Ovary (tissue), 9 donors: ENCODE measurements around the gene ATG2B. TPM values are rescaled to one million over a fixed set of nuclear protein-coding genes. Genes with fewer than 3 reads are reported as not detected.
A peak's percentile ranks its signal among the peaks of the same experiment; 100 is the strongest.

ENCODE experiments used
- DNase-seq, 5 donors: peaks; one replicate each; pipeline ENCODE4 v3.0.0-alpha.2; 2019 to 2020
- H3K27ac ChIP-seq, 2 donors: fragments of 200-600 bp; one replicate each; pipeline versions ENCODE4 v1.5.1 to v1.8.0; 2019 to 2022
- H3K27me3 ChIP-seq: fragments of 200-600 bp; one replicate; pipeline ENCODE4 v1.8.0; 2022
- H3K36me3 ChIP-seq: fragments of 200-600 bp; sonication (generic); one replicate; pipeline ENCODE4 v1.5.1; 2019
- H3K4me1 ChIP-seq: one replicate; pipeline ENCODE4 v1.8.1; 2013; ENCODE audit warnings: mild to moderate bottlenecking, moderate library complexity; ENCODE audit not compliant: insufficient read depth
- H3K4me3 ChIP-seq: fragments of 200-600 bp; sonication (generic); one replicate; pipeline ENCODE4 v1.5.1; 2017
- H3K9me3 ChIP-seq, 2 donors: fragments of 200-600 bp in 1 of 2; sonication (generic) in 1 of 2; one replicate each; pipeline versions ENCODE4 v1.5.1 to v1.8.1; 2013 to 2019; ENCODE audit warnings: mild to moderate bottlenecking in 1 of 2, moderate library complexity in 1 of 2
- CTCF ChIP-seq, 3 donors: fragments of 450-650 bp in 2 of 3; fragments of 200-600 bp in 1 of 3; IDR thresholded peaks; one replicate each; pipeline versions ENCODE4 v1.5.1 to v1.8.0; 2016 to 2022; ENCODE audit warnings: antibody characterized with exemption in 3 of 3, mild to moderate bottlenecking in 1 of 3
- EP300 ChIP-seq: sonication (generic); formaldehyde crosslinking; IDR thresholded peaks from one replicate; pipeline ENCODE4 v1.6.1; 2017; ENCODE audit warnings: antibody characterized with exemption
- POLR2A ChIP-seq: fragments of 450-650 bp; IDR thresholded peaks from one replicate; pipeline ENCODE4 v1.6.1; 2017; ENCODE audit warnings: antibody characterized with exemption, mild to moderate bottlenecking, moderate library complexity
- WGBS, 3 donors: extraction: QIAGEN DNeasy Blood & Tissue Kit in 1 of 3; methylation state at CpG; one replicate each; pipeline versions ENCODE4 v1.1.5 to v1.1.7; 2013 to 2017; 5-methylcytosine and 5-hydroxymethylcytosine counted together
- intact Hi-C, 4 donors: fragments of 100-400 bp; cut with DNase I; formaldehyde crosslinking; loops; one replicate each; pipeline versions ENCODE4 v1.11.0 to v1.15.1; 2022 to 2023
- polyA plus RNA-seq, 2 donors: library from polyadenylated mRNA; stranded (reverse); fragments of 200-250 nt in 1 of 2; fragments of 350-450 nt in 1 of 2; fragmentation: Illumina TruSeq in 1 of 2; extraction: RNeasy Lipid Tissue Mini Kit (QIAGEN cat#74804) in 1 of 2; gene quantifications; one replicate each; pipeline ENCODE4 v1.2.3, GENCODE V29; 2013 to 2014
- total RNA-seq, 7 donors: library from RNA; depleted of rRNA in 2 of 7; stranded (reverse); fragments of >200 nt in 2 of 7; fragmentation: NEBNext Ultra II Directional in 3 of 7; extraction: Animal tissue kit (Norgen Biotek cat#: 25700) in 3 of 7; gene quantifications; one replicate each; pipeline versions ENCODE4 v1.1.0 to v1.2.4, GENCODE V29; 2016 to 2023
- donor health status: DM: no; HTN: no; CAD: no; lungs with moderate emphysema.
- donor health status: DM: no; HTN: no; CAD: no.
- donor health status: Bipolar disorder and iron deficiency.
- donor health status: DM: yes; HTN: yes; CAD: no.
- donor health status: DM: no; HTN: no; CAD: no.
- donor health status: DM: yes; HTN: yes; CAD: no.

Gene ATG2B
- total and polyA plus RNA-seq, 9 donors: 5.3 to 33.1 (median 22.6) TPM

DNA sequence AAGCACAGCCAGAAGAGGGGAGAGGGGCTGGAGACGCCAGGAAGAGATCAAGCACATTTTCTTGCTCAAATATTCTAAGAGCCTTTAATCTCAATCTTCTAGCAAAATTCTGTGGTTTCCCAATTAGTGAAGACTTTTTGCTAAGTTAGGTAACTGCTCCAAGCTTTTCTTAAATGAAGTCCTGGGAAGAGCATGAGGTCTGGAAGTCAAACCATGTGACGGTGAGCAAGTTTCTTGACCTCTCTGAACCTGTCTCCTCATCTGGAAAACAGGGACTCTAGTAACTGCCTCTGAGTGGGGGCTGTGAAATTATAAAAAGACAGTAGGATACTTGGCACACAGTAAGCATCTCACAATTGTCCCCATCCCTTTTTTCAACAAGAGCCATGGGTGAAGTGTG, 83.0 kb downstream of the ATG2B start:
- 87 to 97% (median 90%) methylated on average over 2 of the region's 2 CpGs for WGBS, 3 donors
- no peaks in the 10 kb centered on the region for H3K9me3 ChIP-seq
- no peak for DNase-seq
- no peaks in the 10 kb centered on the region for H3K36me3 ChIP-seq
- no peaks in the 10 kb centered on the region for H3K4me1 ChIP-seq
- intact Hi-C loops: no loop called here
- H3K27me3 ChIP-seq: no peaks in the 10 kb centered on the region
- H3K27ac ChIP-seq: no peak overlapping the region
- no peak overlapping the region for H3K4me3 ChIP-seq
- TF ChIP-seq EP300 (no peak), POLR2A (no peak), CTCF (IDR thresholded peaks at IDR 0.05) (no peak)

DNA sequence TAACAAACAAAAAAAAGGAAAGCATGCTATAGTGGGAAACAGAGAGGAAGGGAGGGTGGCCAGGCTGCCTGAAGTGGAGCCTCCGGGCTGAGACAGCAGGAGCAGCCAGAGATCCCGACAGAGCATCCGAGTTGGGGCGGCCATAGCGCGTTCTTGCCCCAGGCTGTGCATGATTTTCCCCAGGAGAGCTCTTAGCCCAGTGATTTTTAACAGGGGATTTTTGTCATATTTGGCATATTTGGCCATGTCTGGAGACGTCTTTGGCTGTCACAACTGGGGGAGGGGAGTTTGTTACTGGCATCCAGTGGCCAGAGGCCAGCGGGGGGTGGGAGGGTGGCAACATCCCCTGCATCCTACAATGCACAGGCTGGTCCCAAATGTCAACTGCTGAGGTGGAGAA, 83.6 kb downstream of the ATG2B start:
- 68 to 69% (median 69%) methylated on average over 8 of the region's 8 CpGs for whole genome bisulfite sequencing, 3 donors
- no peak overlapping the region for H3K4me3 ChIP-seq
- no peaks in the 10 kb centered on the region for H3K4me1 ChIP-seq
- H3K9me3 ChIP-seq: no peaks in the 10 kb centered on the region
- TF ChIP-seq POLR2A (no peak), EP300 (no peak), CTCF (IDR thresholded peaks at IDR 0.05) (no peak)
- DNase-seq: no peak
- intact Hi-C loops: loop anchor here (5.0 to 10.0 kb wide), 5 partner anchors 177 to 715 kb away; no protein-coding TSS in a partner anchor
- no peaks in the 10 kb centered on the region for H3K27me3 ChIP-seq
- H3K36me3 ChIP-seq: no peaks in the 10 kb centered on the region
- no peak overlapping the region for H3K27ac ChIP-seq

- Histone ChIP-seq H3K27me3 (no peaks in the 10 kb centered on the region), H3K4me3 (no peak overlapping the region), H3K4me1 (no peaks in the 10 kb centered on the region), H3K36me3 (no peaks in the 10 kb centered on the region), H3K27ac (no peak overlapping the region), H3K9me3 (no peaks in the 10 kb centered on the region)
- intact Hi-C loops: loop anchor here (5.0 to 10.0 kb wide), 5 partner anchors 176 to 713 kb away; no protein-coding TSS in a partner anchor
- DNase-seq: no peak
- WGBS, 3 donors: 96 to 100% (median 100%) methylated on average over 1 of the region's 1 CpG
- no peak for TF ChIP-seq EP300
- no peak for TF ChIP-seq POLR2A
- TF ChIP-seq CTCF (IDR thresholded peaks at IDR 0.05): no peak
These were observed 85.3 kb downstream of the ATG2B start for GRCh38 chr14:96277890-96278289.

GRCh38 chr14:96275177-96276112, 87.7 kb downstream of the ATG2B start:
- 6 to 9% (median 7%) methylated on average over 17 of the region's 17 CpGs for WGBS, 3 donors
- Histone ChIP-seq H3K36me3 (no peaks in the 10 kb centered on the region), H3K4me1 (no peaks in the 10 kb centered on the region), H3K4me3 (no peak overlapping the region), H3K27ac (no peak overlapping the region), H3K27me3 (no peaks in the 10 kb centered on the region), H3K9me3 (no peaks in the 10 kb centered on the region)
- peak; percentile 70 to 86 (median 79) for DNase-seq
- TF ChIP-seq CTCF (IDR thresholded peaks at IDR 0.05): peak; percentile 56 to 70 (median 62)
- no peak for TF ChIP-seq POLR2A
- intact Hi-C loops: loop anchor here (5.0 to 10.0 kb wide), 5 partner anchors 173 to 711 kb away; no protein-coding TSS in a partner anchor
